H9 (cell line): ENCODE data around the gene GPR84. TPM values are rescaled to one million over a fixed set of nuclear protein-coding genes. Genes with fewer than 3 reads are reported as not detected.

Experiments used
- DNase-seq: peaks from one replicate; pipeline ENCODE4 v3.0.0-alpha.2; 2017
- H2AFZ ChIP-seq: one replicate; pipeline ENCODE4 v1.6.1; 2013; ENCODE audit warnings: mild to moderate bottlenecking, low read length, control low read depth, moderate library complexity
- H2AK5ac ChIP-seq: 2 replicates; pipeline ENCODE4 v1.6.1; 2013; ENCODE audit warnings: low read length, control low read depth, mixed read lengths; ENCODE audit not compliant: insufficient read length
- H2BK120ac ChIP-seq: one replicate; pipeline ENCODE4 v1.6.1; 2013; ENCODE audit warnings: low read depth, mild to moderate bottlenecking, low read length, control low read depth, inconsistent platforms; ENCODE audit not compliant: poor library complexity, severe bottlenecking
- H2BK12ac ChIP-seq: 2 replicates; pipeline ENCODE4 v1.6.1; 2013; ENCODE audit warnings: low read length, control low read depth, mixed read lengths, low read depth; ENCODE audit not compliant: insufficient read length
- H2BK15ac ChIP-seq: 2 replicates; pipeline ENCODE4 v1.6.1; 2013; ENCODE audit warnings: low read depth, low read length, control low read depth
- H2BK20ac ChIP-seq: one replicate; pipeline ENCODE4 v1.6.1; 2013; ENCODE audit warnings: low read depth, mild to moderate bottlenecking, low read length, control low read depth, inconsistent platforms; ENCODE audit not compliant: poor library complexity, severe bottlenecking
- H2BK5ac ChIP-seq: 2 replicates; pipeline ENCODE4 v1.6.1; 2013; ENCODE audit warnings: low read length, control low read depth, mixed read lengths; ENCODE audit not compliant: insufficient read length
- H3K14ac ChIP-seq: 2 replicates; pipeline ENCODE4 v1.6.1; 2013; ENCODE audit warnings: low read length, control low read depth; ENCODE audit not compliant: insufficient read depth
- H3K18ac ChIP-seq: 2 replicates; pipeline ENCODE4 v1.6.1; 2013; ENCODE audit warnings: low read depth, mild to moderate bottlenecking, mixed read lengths, low read length, control low read depth; ENCODE audit not compliant: insufficient read length
- H3K23ac ChIP-seq: 2 replicates; pipeline ENCODE4 v1.6.1; 2013; ENCODE audit warnings: low read length, control low read depth, mixed read lengths, low read depth; ENCODE audit not compliant: insufficient read length
- H3K23me2 ChIP-seq: 2 replicates; pipeline ENCODE4 v1.6.1; 2013; ENCODE audit warnings: low read depth, mild to moderate bottlenecking, mixed read lengths, low read length, control low read depth; ENCODE audit not compliant: insufficient read length, poor library complexity, severe bottlenecking
- H3K27ac ChIP-seq: 2 replicates; pipeline ENCODE4 v1.5.1; 2013; ENCODE audit warnings: low read length, control low read depth, mixed read lengths, low read depth; ENCODE audit not compliant: insufficient read length
- H3K27me3 ChIP-seq: 2 replicates; pipeline ENCODE4 v1.6.1; 2013; ENCODE audit warnings: low read length, control low read depth, inconsistent platforms; ENCODE audit not compliant: insufficient read depth
- H3K4ac ChIP-seq: 2 replicates; pipeline ENCODE4 v1.6.1; 2013; ENCODE audit warnings: low read depth, mild to moderate bottlenecking, control low read depth, inconsistent platforms, low read length, moderate library complexity
- H3K4me1 ChIP-seq: 2 replicates; pipeline ENCODE4 v1.6.1; 2013; ENCODE audit warnings: low read length, control low read depth, inconsistent platforms; ENCODE audit not compliant: insufficient read depth
- H3K4me2 ChIP-seq: 2 replicates; pipeline ENCODE4 v1.6.1; 2013; ENCODE audit warnings: low read length, control low read depth, mixed read lengths; ENCODE audit not compliant: insufficient read length, insufficient read depth
- H3K56ac ChIP-seq: 2 replicates; pipeline ENCODE4 v1.6.1; 2013; ENCODE audit warnings: low read depth, mild to moderate bottlenecking, mixed read lengths, low read length, control low read depth; ENCODE audit not compliant: insufficient read length
- H3K79me1 ChIP-seq: 2 replicates; pipeline ENCODE4 v1.6.1; 2013; ENCODE audit warnings: low read depth, mild to moderate bottlenecking, moderate library complexity, low read length, control low read depth, inconsistent platforms; ENCODE audit not compliant: insufficient read depth, poor library complexity, severe bottlenecking
- H3K79me2 ChIP-seq: 2 replicates; pipeline ENCODE4 v1.6.1; 2013; ENCODE audit warnings: low read length, control low read depth, inconsistent platforms; ENCODE audit not compliant: insufficient read depth
- H3K9ac ChIP-seq: 2 replicates; pipeline ENCODE4 v1.6.1; 2013; ENCODE audit warnings: low read length, control low read depth, mixed read lengths; ENCODE audit not compliant: insufficient read length; ENCODE audit errors: extremely low read depth
- H3K9me3 ChIP-seq: one replicate; pipeline ENCODE4 v1.6.1; 2013; ENCODE audit warnings: low read depth, low read length, inconsistent platforms; ENCODE audit not compliant: control insufficient read depth
- H3T11ph ChIP-seq: one replicate; pipeline ENCODE4 v1.6.1; 2013; ENCODE audit warnings: mild to moderate bottlenecking, low read length, control low read depth, inconsistent platforms
- H4K20me1 ChIP-seq: one replicate; pipeline ENCODE4 v1.6.1; 2013; ENCODE audit not compliant: control insufficient read depth, insufficient read length, insufficient read depth
- H4K5ac ChIP-seq: 2 replicates; pipeline ENCODE4 v1.6.1; 2013; ENCODE audit warnings: low read depth, mild to moderate bottlenecking, mixed read lengths, low read length, control low read depth; ENCODE audit not compliant: insufficient read length
- H4K8ac ChIP-seq: replicated peaks from 2 replicates; pipeline ENCODE4 v1.6.1; 2013; ENCODE audit warnings: low read length, control low read depth, mixed read lengths, low read depth; ENCODE audit not compliant: insufficient read length
- H4K91ac ChIP-seq: 2 replicates; pipeline ENCODE4 v1.6.1; 2013; ENCODE audit warnings: low read depth, mild to moderate bottlenecking, moderate library complexity, mixed read lengths, low read length, control low read depth; ENCODE audit not compliant: insufficient read length
- H3K27ac Mint-ChIP-seq, 3 experiments: 2 replicates in 2 of 3; 3 replicates in 1 of 3; pipeline ENCODE4 v1.8.0; 2020 to 2021; ENCODE audit warnings: mixed read lengths in 3 of 3, mild to moderate bottlenecking in 1 of 3, moderate library complexity in 1 of 3
- H3K27me3 Mint-ChIP-seq: 2 replicates; pipeline ENCODE4 v1.8.0; 2021; ENCODE audit warnings: low read depth, mild to moderate bottlenecking, moderate library complexity, mixed read lengths
- H3K36me3 Mint-ChIP-seq, 3 experiments: 2 replicates in 2 of 3; 3 replicates in 1 of 3; pipeline ENCODE4 v1.8.0; 2020 to 2021; ENCODE audit warnings: low read depth in 3 of 3, mixed read lengths in 3 of 3; ENCODE audit not compliant: insufficient read depth in 1 of 3
- H3K4me1 Mint-ChIP-seq, 2 experiments: 2 replicates each; pipeline ENCODE4 v1.8.0; 2020; ENCODE audit warnings: mixed read lengths in 2 of 2
- H3K4me3 Mint-ChIP-seq, 2 experiments: 2 replicates in 1 of 2; 3 replicates in 1 of 2; pipeline ENCODE4 v1.8.0; 2020 to 2021; ENCODE audit warnings: mild to moderate bottlenecking in 2 of 2, mixed read lengths in 2 of 2, moderate library complexity in 1 of 2
- H3K9me3 Mint-ChIP-seq, 2 experiments: 2 replicates in 1 of 2; 3 replicates in 1 of 2; pipeline ENCODE4 v1.8.0; 2020; ENCODE audit warnings: mild to moderate bottlenecking in 2 of 2, mixed read lengths in 2 of 2, moderate library complexity in 1 of 2
- CTCF ChIP-seq: fragments of 200-600 bp; sonication (generic); conservative IDR thresholded peaks from 3 replicates; pipeline ENCODE4 v1.8.0; 2021; ENCODE audit warnings: antibody characterized with exemption, mild to moderate bottlenecking
- WGBS: extraction: QIAGEN DNeasy Blood & Tissue Kit; methylation state at CpG from one replicate; pipeline ENCODE4 v1.1.7; 2013; ENCODE audit warnings: missing lambda C conversion rate, low lambda C conversion rate, mixed read lengths; ENCODE audit not compliant: insufficient read length; ENCODE audit errors: extremely low coverage; 5-methylcytosine and 5-hydroxymethylcytosine counted together
- total RNA-seq: library from RNA; stranded (reverse); gene quantifications from 2 replicates; pipeline ENCODE4 v1.2.1, GENCODE V29; 2021

Gene GPR84
- total RNA-seq, 1 experiment from 2014 or later = not detected

DNA sequence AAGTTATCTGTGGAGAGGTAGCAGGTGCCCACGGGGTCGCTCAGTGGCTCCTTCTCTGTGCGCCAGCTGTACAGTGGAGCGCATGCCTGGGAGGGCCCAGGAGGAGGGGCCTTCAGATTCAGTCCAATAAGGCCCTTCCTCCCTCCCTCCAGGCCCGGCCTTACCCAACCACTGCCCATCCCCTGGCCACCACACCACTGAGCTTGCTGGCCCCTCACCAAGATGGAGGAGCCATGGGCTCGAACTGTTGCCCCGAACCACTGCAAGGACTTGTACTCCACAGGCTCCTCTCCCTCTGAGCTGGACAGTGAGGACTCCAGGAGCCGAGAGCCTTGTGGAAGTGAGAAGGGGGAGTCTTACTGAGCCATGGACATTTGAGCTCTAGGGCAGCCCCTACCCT, 45.0 kb upstream of the GPR84 start:
- H3K4me1 Mint-ChIP-seq = peaks cover 11 to 12% of the 10 kb centered on the region in 2 experiments
- H4K20me1 ChIP-seq = no peaks in the 10 kb centered on the region

More for the DNA sequence above, 45.0 kb upstream of the GPR84 start:
- Histone ChIP-seq H3T11ph (no peak overlapping the region), H3K4me2 (no peak overlapping the region), H3K79me1 (no peaks in the 10 kb centered on the region), H3K23me2 (no peaks in the 10 kb centered on the region), H3K9me3 (no peaks in the 10 kb centered on the region), H2BK12ac (no peak overlapping the region), H2BK20ac (no peak overlapping the region), H3K23ac (no peak overlapping the region), H3K27ac (no peak overlapping the region), H4K5ac (no peak overlapping the region), H3K4ac (no peak overlapping the region), H3K27me3 (no peaks in the 10 kb centered on the region), H3K79me2 (no peaks in the 10 kb centered on the region), H2AK5ac (no peak overlapping the region), H3K4me1 (no peaks in the 10 kb centered on the region), H2BK5ac (no peak overlapping the region), H4K8ac (no peak overlapping the region), H3K56ac (no peak overlapping the region), H3K14ac (no peak overlapping the region), H2BK120ac (no peak overlapping the region), H2BK15ac (no peak overlapping the region), H2AFZ (no peak overlapping the region), H4K91ac (no peak overlapping the region), H3K9ac (no peak overlapping the region), H3K18ac (no peak overlapping the region)
- H3K9me3 Mint-ChIP-seq = no peaks in the 10 kb centered on the region
- no peak for TF ChIP-seq CTCF
- H3K36me3 Mint-ChIP-seq = peaks cover 0 to 9% (median 6%) of the 10 kb centered on the region in 3 experiments; a peak in 3 of 7 replicates
- DNase-seq = no peak
- WGBS = no CpG with 5 or more reads among the region's 8 CpGs
- H3K4me3 Mint-ChIP-seq = no peak overlapping the region
- H3K27me3 Mint-ChIP-seq = peaks cover under 1% of the 10 kb centered on the region; the same call in 1 of the 2 replicates
- no peak overlapping the region for H3K27ac Mint-ChIP-seq
